ENCODE measurements around the gene TWIST2.

Gene TWIST2

GRCh38 chr2:238850091-238850490 is 2.2 kb downstream of the TWIST2 start:
- Histone ChIP-seq H3K4me1 (ENCODE audit: control insufficient read depth in 1 of 2, insufficient read depth in 2 of 2, low read length in 2 of 2) (peaks cover 0 to 31% of the 10 kb centered on the region in 2 donors), H3K36me3 (ENCODE audit: control insufficient read depth in 1 of 2, insufficient read depth in 2 of 2, low read length in 2 of 2) (no peaks in the 10 kb centered on the region), H3K4me3 (ENCODE audit: low read depth in 1 of 2, low read length in 2 of 2) (peak overlapping the region; percentile 55 to 84), H3K27ac (ENCODE audit: low read length) (peak overlapping the region; percentile 23), H3K27me3 (ENCODE audit: low read depth, low read length) (peaks cover 12% of the 10 kb centered on the region), H3K9me3 (ENCODE audit: control insufficient read depth in 1 of 2, low read length in 2 of 2) (no peaks in the 10 kb centered on the region)

GRCh38 chr2:238851026-238851425 is 3.1 kb downstream of the TWIST2 start:
- Histone ChIP-seq H3K36me3 (ENCODE audit: control insufficient read depth in 1 of 2, insufficient read depth in 2 of 2, low read length in 2 of 2) (no peaks in the 10 kb centered on the region), H3K27me3 (ENCODE audit: low read depth, low read length) (peaks cover 12% of the 10 kb centered on the region), H3K4me3 (ENCODE audit: low read depth in 1 of 2, low read length in 2 of 2) (no peak overlapping the region), H3K27ac (ENCODE audit: low read length) (no peak overlapping the region), H3K4me1 (ENCODE audit: control insufficient read depth in 1 of 2, insufficient read depth in 2 of 2, low read length in 2 of 2) (peaks cover 0 to 31% of the 10 kb centered on the region in 2 donors), H3K9me3 (ENCODE audit: control insufficient read depth in 1 of 2, low read length in 2 of 2) (no peaks in the 10 kb centered on the region)

GRCh38 chr2:238851761-238852160 is 3.9 kb downstream of the TWIST2 start:
- no peaks in the 10 kb centered on the region for H3K9me3 ChIP-seq (ENCODE audit: control insufficient read depth in 1 of 2, low read length in 2 of 2)
- no peak overlapping the region for H3K27ac ChIP-seq (ENCODE audit: low read length)
- H3K27me3 ChIP-seq (ENCODE audit: low read depth, low read length) = peaks cover 12% of the 10 kb centered on the region
- no peak overlapping the region for H3K4me3 ChIP-seq (ENCODE audit: low read depth in 1 of 2, low read length in 2 of 2)
- H3K36me3 ChIP-seq (ENCODE audit: control insufficient read depth in 1 of 2, insufficient read depth in 2 of 2, low read length in 2 of 2) = no peaks in the 10 kb centered on the region
- peaks cover 0 to 31% of the 10 kb centered on the region in 2 donors for H3K4me1 ChIP-seq (ENCODE audit: control insufficient read depth in 1 of 2, insufficient read depth in 2 of 2, low read length in 2 of 2)

- H3K4me1 ChIP-seq (ENCODE audit: control insufficient read depth in 1 of 2, insufficient read depth in 2 of 2, low read length in 2 of 2) = peaks cover 0 to 26% of the 10 kb centered on the region in 2 donors
- peaks cover 12% of the 10 kb centered on the region for H3K27me3 ChIP-seq (ENCODE audit: low read depth, low read length)
- H3K36me3 ChIP-seq (ENCODE audit: control insufficient read depth in 1 of 2, insufficient read depth in 2 of 2, low read length in 2 of 2) = no peaks in the 10 kb centered on the region
- H3K9me3 ChIP-seq (ENCODE audit: control insufficient read depth in 1 of 2, low read length in 2 of 2) = no peaks in the 10 kb centered on the region
- H3K27ac ChIP-seq (ENCODE audit: low read length) = no peak overlapping the region
- H3K4me3 ChIP-seq (ENCODE audit: low read depth in 1 of 2, low read length in 2 of 2) = no peak overlapping the region
Measured at GRCh38 chr2:238852206-238852869, 4.5 kb downstream of the TWIST2 start.

GRCh38 chr2:238853218-238853617 is 5.3 kb downstream of the TWIST2 start:
- Histone ChIP-seq H3K27me3 (ENCODE audit: low read depth, low read length) (peaks cover 12% of the 10 kb centered on the region), H3K4me1 (ENCODE audit: control insufficient read depth in 1 of 2, insufficient read depth in 2 of 2, low read length in 2 of 2) (peaks cover 0 to 22% of the 10 kb centered on the region in 2 donors), H3K27ac (ENCODE audit: low read length) (no peak overlapping the region), H3K4me3 (ENCODE audit: low read depth in 1 of 2, low read length in 2 of 2) (no peak overlapping the region), H3K36me3 (ENCODE audit: control insufficient read depth in 1 of 2, insufficient read depth in 2 of 2, low read length in 2 of 2) (no peaks in the 10 kb centered on the region), H3K9me3 (ENCODE audit: control insufficient read depth in 1 of 2, low read length in 2 of 2) (no peaks in the 10 kb centered on the region)

GRCh38 chr2:238853721-238854120 is 5.8 kb downstream of the TWIST2 start:
- Histone ChIP-seq H3K36me3 (ENCODE audit: control insufficient read depth in 1 of 2, insufficient read depth in 2 of 2, low read length in 2 of 2) (no peaks in the 10 kb centered on the region), H3K27me3 (ENCODE audit: low read depth, low read length) (peaks cover 12% of the 10 kb centered on the region), H3K4me1 (ENCODE audit: control insufficient read depth in 1 of 2, insufficient read depth in 2 of 2, low read length in 2 of 2) (peaks cover 0 to 17% of the 10 kb centered on the region in 2 donors), H3K27ac (ENCODE audit: low read length) (no peak overlapping the region), H3K4me3 (ENCODE audit: low read depth in 1 of 2, low read length in 2 of 2) (no peak overlapping the region), H3K9me3 (ENCODE audit: control insufficient read depth in 1 of 2, low read length in 2 of 2) (no peaks in the 10 kb centered on the region)

- H3K4me1 ChIP-seq (ENCODE audit: control insufficient read depth in 1 of 2, insufficient read depth in 2 of 2, low read length in 2 of 2) = peaks cover 0 to 12% of the 10 kb centered on the region in 2 donors
Measured at GRCh38 chr2:238854246-238854645, 6.4 kb downstream of the TWIST2 start.

GRCh38 chr2:238854699-238855229 is 6.9 kb downstream of the TWIST2 start:
- peaks cover 0 to 7% of the 10 kb centered on the region in 2 donors for H3K4me1 ChIP-seq (ENCODE audit: control insufficient read depth in 1 of 2, insufficient read depth in 2 of 2, low read length in 2 of 2)
- H3K36me3 ChIP-seq (ENCODE audit: control insufficient read depth in 1 of 2, insufficient read depth in 2 of 2, low read length in 2 of 2) = no peaks in the 10 kb centered on the region
- peaks cover 5% of the 10 kb centered on the region for H3K27me3 ChIP-seq (ENCODE audit: low read depth, low read length)
- H3K27ac ChIP-seq (ENCODE audit: low read length) = no peak overlapping the region
- H3K4me3 ChIP-seq (ENCODE audit: low read depth in 1 of 2, low read length in 2 of 2) = no peak overlapping the region
- H3K9me3 ChIP-seq (ENCODE audit: control insufficient read depth in 1 of 2, low read length in 2 of 2) = no peaks in the 10 kb centered on the region

More at GRCh38 chr2:238854246-238854645, 6.4 kb downstream of the TWIST2 start:
- Histone ChIP-seq H3K27me3 (ENCODE audit: low read depth, low read length) (peaks cover 11% of the 10 kb centered on the region), H3K9me3 (ENCODE audit: control insufficient read depth in 1 of 2, low read length in 2 of 2) (no peaks in the 10 kb centered on the region), H3K36me3 (ENCODE audit: control insufficient read depth in 1 of 2, insufficient read depth in 2 of 2, low read length in 2 of 2) (no peaks in the 10 kb centered on the region), H3K4me3 (ENCODE audit: low read depth in 1 of 2, low read length in 2 of 2) (no peak overlapping the region), H3K27ac (ENCODE audit: low read length) (no peak overlapping the region)

GRCh38 chr2:238855299-238855698 is 7.4 kb downstream of the TWIST2 start:
- peaks cover 0 to 4% of the 10 kb centered on the region in 2 donors for H3K4me1 ChIP-seq (ENCODE audit: control insufficient read depth in 1 of 2, insufficient read depth in 2 of 2, low read length in 2 of 2)
- H3K36me3 ChIP-seq (ENCODE audit: control insufficient read depth in 1 of 2, insufficient read depth in 2 of 2, low read length in 2 of 2) = no peaks in the 10 kb centered on the region
- no peak overlapping the region for H3K27ac ChIP-seq (ENCODE audit: low read length)
- no peaks in the 10 kb centered on the region for H3K9me3 ChIP-seq (ENCODE audit: control insufficient read depth in 1 of 2, low read length in 2 of 2)
- H3K27me3 ChIP-seq (ENCODE audit: low read depth, low read length) = peaks cover under 1% of the 10 kb centered on the region
- no peak overlapping the region for H3K4me3 ChIP-seq (ENCODE audit: low read depth in 1 of 2, low read length in 2 of 2)

GRCh38 chr2:238855891-238856580 is 8.2 kb downstream of the TWIST2 start:
- no peaks in the 10 kb centered on the region for H3K27me3 ChIP-seq (ENCODE audit: low read depth, low read length)
- peaks cover 0 to 4% of the 10 kb centered on the region in 2 donors for H3K4me1 ChIP-seq (ENCODE audit: control insufficient read depth in 1 of 2, insufficient read depth in 2 of 2, low read length in 2 of 2)
- no peak overlapping the region for H3K27ac ChIP-seq (ENCODE audit: low read length)
- H3K4me3 ChIP-seq (ENCODE audit: low read depth in 1 of 2, low read length in 2 of 2) = no peak overlapping the region
- H3K36me3 ChIP-seq (ENCODE audit: control insufficient read depth in 1 of 2, insufficient read depth in 2 of 2, low read length in 2 of 2) = no peaks in the 10 kb centered on the region
- no peaks in the 10 kb centered on the region for H3K9me3 ChIP-seq (ENCODE audit: control insufficient read depth in 1 of 2, low read length in 2 of 2)

- Histone ChIP-seq H3K36me3 (ENCODE audit: control insufficient read depth in 1 of 2, insufficient read depth in 2 of 2, low read length in 2 of 2) (no peaks in the 10 kb centered on the region), H3K4me1 (ENCODE audit: control insufficient read depth in 1 of 2, insufficient read depth in 2 of 2, low read length in 2 of 2) (peaks cover 0 to 3% of the 10 kb centered on the region in 2 donors), H3K27ac (ENCODE audit: low read length) (no peak overlapping the region), H3K9me3 (ENCODE audit: control insufficient read depth in 1 of 2, low read length in 2 of 2) (no peaks in the 10 kb centered on the region), H3K4me3 (ENCODE audit: low read depth in 1 of 2, low read length in 2 of 2) (no peak overlapping the region), H3K27me3 (ENCODE audit: low read depth, low read length) (no peaks in the 10 kb centered on the region)
Measured at GRCh38 chr2:238856713-238857567, 9.1 kb downstream of the TWIST2 start.
